K562 (cell line): ENCODE results near the gene COL5A3. TPM values are rescaled to one million over a fixed set of nuclear protein-coding genes. Genes with fewer than 3 reads are reported as not detected.

ENCODE experiments used
- BHLHE40 ChIP-seq: IDR thresholded peaks from 2 replicates; pipeline ENCODE4 v1.6.1; 2011; ENCODE audit warnings: low read length, improper control_type of control experiment
- C11orf30 ChIP-seq: fragments of 450-650 bp; IDR thresholded peaks from 2 replicates; pipeline ENCODE4 v1.6.1; 2016; ENCODE audit warnings: low read depth, mild to moderate bottlenecking
- GABPB1 ChIP-seq: sonication (generic); formaldehyde crosslinking; IDR thresholded peaks from 2 replicates; pipeline ENCODE4 v1.8.0; 2022; ENCODE audit warnings: mild to moderate bottlenecking, missing genetic modification reagents
- HMGXB4 ChIP-seq: sonication (generic); formaldehyde crosslinking; IDR thresholded peaks from 2 replicates; pipeline ENCODE4 v1.8.1; 2023; ENCODE audit warnings: mild to moderate bottlenecking, missing genetic modification reagents
- LARP7 ChIP-seq: fragments of 450-650 bp; IDR thresholded peaks from 2 replicates; pipeline ENCODE4 v1.6.1; 2016
- NFRKB ChIP-seq: fragments of 450-650 bp; IDR thresholded peaks from 2 replicates; pipeline ENCODE4 v1.6.1; 2016; ENCODE audit warnings: low read depth
- TEAD4 ChIP-seq, 2 experiments: sonication (generic) in 1 of 2; formaldehyde crosslinking in 1 of 2; IDR thresholded peaks; 2 replicates each; pipeline versions ENCODE4 v1.6.1 to v1.8.0; 2012 to 2022; ENCODE audit warnings: borderline replicate concordance in 1 of 2, inconsistent platforms in 1 of 2, low read length in 1 of 2, mild to moderate bottlenecking in 1 of 2, missing genetic modification reagents in 1 of 2
- WHSC1 ChIP-seq: IDR thresholded peaks from one replicate; pipeline ENCODE4 v1.6.1; 2012; ENCODE audit warnings: low read length, control low read depth, inconsistent platforms
- ZBED1 ChIP-seq: IDR thresholded peaks from 2 replicates; pipeline ENCODE4 v1.6.1; 2014
- ZC3H4 ChIP-seq: sonication (generic); formaldehyde crosslinking; IDR thresholded peaks from 2 replicates; pipeline ENCODE4 v1.9.0; 2021; ENCODE audit warnings: missing genetic modification reagents, borderline replicate concordance
- polyA plus RNA-seq, 8 experiments: library from polyadenylated mRNA; depleted of rRNA in 4 of 8; stranded (reverse) in 5 of 8; unstranded in 3 of 8; fragments of >200 nt; fragmentation: Nextera tagmentation in 2 of 8; fragmentation: Illumina TruSeq in 1 of 8; extraction: Ambion mirVana in 2 of 8; extraction: Trizol in 1 of 8; gene quantifications; 2 replicates each; pipeline versions ENCODE4 v1.2.1 to v1.2.3, GENCODE V29; 2011 to 2014; ENCODE audit warnings: inconsistent platforms in 1 of 8, missing spikeins in 1 of 8
- total RNA-seq, 7 experiments: library from RNA; depleted of rRNA in 6 of 7; stranded (reverse); fragments of >200 nt in 6 of 7; fragmentation: Illumina TruSeq in 2 of 7; extraction: Trizol in 2 of 7; gene quantifications; 2 replicates each; pipeline versions ENCODE4 v1.2.1 to v1.2.3, GENCODE V29; 2011 to 2021; ENCODE audit warnings: low replicate concordance in 1 of 7
- TF ChIP-seq, protein P1 (sequence below), 3 experiments: fragments of 200-800 bp in 1 of 3; sonication (Bioruptor generic) in 1 of 3; sonication (generic) in 1 of 3; formaldehyde crosslinking in 1 of 3; IDR thresholded peaks; 2 replicates each; pipeline versions ENCODE4 v1.6.1 to v1.8.0; 2016 to 2022; ENCODE audit warnings: mild to moderate bottlenecking in 2 of 3, missing compliant biosample characterization in 2 of 3, missing genetic modification characterization in 2 of 3, missing genetic modification reagents in 1 of 3
- TF ChIP-seq, protein P2 (sequence below): fragments of 250-450 bp; sonication (Bioruptor Pico); IDR thresholded peaks from 2 replicates; pipeline ENCODE4 v1.8.0; 2021; ENCODE audit warnings: moderate library complexity, mild to moderate bottlenecking, inconsistent platforms
- TF ChIP-seq, protein P3 (sequence below): fragments of 450-650 bp; formaldehyde crosslinking; IDR thresholded peaks from 2 replicates; pipeline ENCODE4 v1.4.0; 2020; ENCODE audit warnings: mild to moderate bottlenecking, moderate library complexity
- TF ChIP-seq, protein P4 (sequence below), 2 experiments: fragments of 450-650 bp; conservative IDR thresholded peaks; 2 replicates each; pipeline ENCODE4 v1.6.1; 2017; ENCODE audit warnings: mild to moderate bottlenecking in 2 of 2, moderate library complexity in 2 of 2

COL5A3 gene
- total and polyA plus RNA-seq, 9 of the 15 experiments (the other 6 are each of a cell fraction or from before 2014, with no cell fraction given): 0.01 to 0.02 TPM; not detected in 7

DNA sequence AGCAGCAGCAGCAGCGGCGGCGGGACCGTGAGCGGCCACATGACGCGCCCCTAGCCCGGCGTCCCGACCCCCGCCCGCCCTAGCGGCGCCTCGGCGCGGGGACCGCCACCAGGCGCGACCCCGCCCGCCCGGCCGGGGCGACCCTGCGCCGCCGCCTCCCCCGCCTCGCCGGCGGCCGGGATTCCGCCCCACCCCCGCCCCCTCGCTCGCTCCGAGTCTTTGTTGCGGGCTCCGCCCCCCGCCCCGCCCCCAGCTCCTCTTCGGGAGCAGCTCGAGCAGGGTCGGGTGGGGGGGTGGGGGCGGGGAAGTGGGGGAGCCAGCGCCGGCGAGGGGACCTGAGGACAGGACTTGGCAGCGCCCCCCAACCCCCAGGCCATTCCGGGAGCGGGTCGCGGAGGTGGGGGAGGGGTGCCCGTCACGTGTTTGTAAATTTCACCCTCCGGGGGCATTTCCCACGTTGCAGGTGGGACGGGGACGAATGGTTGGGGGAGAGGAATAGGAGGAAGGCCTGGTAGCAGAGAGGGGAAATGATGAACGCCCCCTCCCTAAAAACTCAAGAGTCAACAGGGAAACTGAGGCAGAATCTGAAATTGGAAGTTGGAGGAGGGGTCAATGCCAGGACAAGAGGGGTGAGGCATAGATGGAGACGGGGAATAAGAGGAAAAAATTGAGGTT lies 73.8 kb downstream of the COL5A3 start, which contains the start of gene OLFM2 (continued):
- TF ChIP-seq, protein P1, sequence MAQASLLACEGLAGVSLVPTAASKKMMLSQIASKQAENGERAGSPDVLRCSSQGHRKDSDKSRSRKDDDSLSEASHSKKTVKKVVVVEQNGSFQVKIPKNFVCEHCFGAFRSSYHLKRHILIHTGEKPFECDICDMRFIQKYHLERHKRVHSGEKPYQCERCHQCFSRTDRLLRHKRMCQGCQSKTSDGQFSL (CRISPR knock-in tag; IDR thresholded peaks at IDR 0.05): peak; percentile 53; the same call in 1 of the 2 replicates
- TF ChIP-seq, protein P1 (tag; IDR thresholded peaks at IDR 0.05): no peak
- TF ChIP-seq, protein P2, sequence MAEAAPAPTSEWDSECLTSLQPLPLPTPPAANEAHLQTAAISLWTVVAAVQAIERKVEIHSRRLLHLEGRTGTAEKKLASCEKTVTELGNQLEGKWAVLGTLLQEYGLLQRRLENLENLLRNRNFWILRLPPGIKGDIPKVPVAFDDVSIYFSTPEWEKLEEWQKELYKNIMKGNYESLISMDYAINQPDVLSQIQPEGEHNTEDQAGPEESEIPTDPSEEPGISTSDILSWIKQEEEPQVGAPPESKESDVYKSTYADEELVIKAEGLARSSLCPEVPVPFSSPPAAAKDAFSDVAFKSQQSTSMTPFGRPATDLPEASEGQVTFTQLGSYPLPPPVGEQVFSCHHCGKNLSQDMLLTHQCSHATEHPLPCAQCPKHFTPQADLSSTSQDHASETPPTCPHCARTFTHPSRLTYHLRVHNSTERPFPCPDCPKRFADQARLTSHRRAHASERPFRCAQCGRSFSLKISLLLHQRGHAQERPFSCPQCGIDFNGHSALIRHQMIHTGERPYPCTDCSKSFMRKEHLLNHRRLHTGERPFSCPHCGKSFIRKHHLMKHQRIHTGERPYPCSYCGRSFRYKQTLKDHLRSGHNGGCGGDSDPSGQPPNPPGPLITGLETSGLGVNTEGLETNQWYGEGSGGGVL (CRISPR knock-in tag): no peak
- TF ChIP-seq ZC3H4 (no peak), GABPB1 (CRISPR knock-in tag) (no peak), TEAD4 (IDR thresholded peaks at IDR 0.05; ENCODE audit: low read length) (no peak), TEAD4 (CRISPR knock-in tag; IDR thresholded peaks at IDR 0.05; ENCODE audit: borderline replicate concordance) (no peak), LARP7 (no peak), C11orf30 (no peak), WHSC1 (no peak), NFRKB (no peak), ZBED1 (no peak), HMGXB4 (CRISPR knock-in tag) (no peak), BHLHE40 (peak; percentile 41; the same call in 1 of the 2 replicates)
- TF ChIP-seq, protein P3, sequence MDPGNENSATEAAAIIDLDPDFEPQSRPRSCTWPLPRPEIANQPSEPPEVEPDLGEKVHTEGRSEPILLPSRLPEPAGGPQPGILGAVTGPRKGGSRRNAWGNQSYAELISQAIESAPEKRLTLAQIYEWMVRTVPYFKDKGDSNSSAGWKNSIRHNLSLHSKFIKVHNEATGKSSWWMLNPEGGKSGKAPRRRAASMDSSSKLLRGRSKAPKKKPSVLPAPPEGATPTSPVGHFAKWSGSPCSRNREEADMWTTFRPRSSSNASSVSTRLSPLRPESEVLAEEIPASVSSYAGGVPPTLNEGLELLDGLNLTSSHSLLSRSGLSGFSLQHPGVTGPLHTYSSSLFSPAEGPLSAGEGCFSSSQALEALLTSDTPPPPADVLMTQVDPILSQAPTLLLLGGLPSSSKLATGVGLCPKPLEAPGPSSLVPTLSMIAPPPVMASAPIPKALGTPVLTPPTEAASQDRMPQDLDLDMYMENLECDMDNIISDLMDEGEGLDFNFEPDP: no peak
- TF ChIP-seq, protein P4, sequence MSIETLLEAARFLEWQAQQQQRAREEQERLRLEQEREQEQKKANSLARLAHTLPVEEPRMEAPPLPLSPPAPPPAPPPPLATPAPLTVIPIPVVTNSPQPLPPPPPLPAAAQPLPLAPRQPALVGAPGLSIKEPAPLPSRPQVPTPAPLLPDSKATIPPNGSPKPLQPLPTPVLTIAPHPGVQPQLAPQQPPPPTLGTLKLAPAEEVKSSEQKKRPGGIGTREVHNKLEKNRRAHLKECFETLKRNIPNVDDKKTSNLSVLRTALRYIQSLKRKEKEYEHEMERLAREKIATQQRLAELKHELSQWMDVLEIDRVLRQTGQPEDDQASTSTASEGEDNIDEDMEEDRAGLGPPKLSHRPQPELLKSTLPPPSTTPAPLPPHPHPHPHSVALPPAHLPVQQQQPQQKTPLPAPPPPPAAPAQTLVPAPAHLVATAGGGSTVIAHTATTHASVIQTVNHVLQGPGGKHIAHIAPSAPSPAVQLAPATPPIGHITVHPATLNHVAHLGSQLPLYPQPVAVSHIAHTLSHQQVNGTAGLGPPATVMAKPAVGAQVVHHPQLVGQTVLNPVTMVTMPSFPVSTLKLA (conservative IDR thresholded peaks at IDR 0.05): peak in 1 of 2 experiments; percentile 39; a peak in 1 of 4 replicates
